Measurements from ENCODE around the gene CMSS1. TPM values are rescaled to one million over a fixed set of nuclear protein-coding genes. Genes with fewer than 3 reads are reported as not detected.

Gene CMSS1
- total RNA-seq, 2 donors from 2014 or later: 18.1 to 22.7 TPM

DNA sequence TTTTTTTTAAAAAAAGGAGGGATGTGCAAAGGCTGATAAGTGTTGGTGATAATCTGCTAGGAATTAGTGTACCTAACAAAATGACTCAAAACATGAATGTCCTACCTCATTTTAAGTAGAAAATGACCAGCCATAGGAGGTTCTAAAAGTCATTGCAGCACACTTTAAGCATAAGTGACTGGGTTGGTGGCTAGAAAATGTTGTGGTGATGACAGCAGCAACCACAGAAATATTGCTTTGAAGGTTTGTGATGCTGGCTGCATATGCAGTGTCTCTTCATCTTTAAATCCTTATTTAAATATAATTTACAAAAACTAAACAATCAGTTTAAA, 55.2 kb downstream of the CMSS1 start:
- TF ChIP-seq, protein P1, sequence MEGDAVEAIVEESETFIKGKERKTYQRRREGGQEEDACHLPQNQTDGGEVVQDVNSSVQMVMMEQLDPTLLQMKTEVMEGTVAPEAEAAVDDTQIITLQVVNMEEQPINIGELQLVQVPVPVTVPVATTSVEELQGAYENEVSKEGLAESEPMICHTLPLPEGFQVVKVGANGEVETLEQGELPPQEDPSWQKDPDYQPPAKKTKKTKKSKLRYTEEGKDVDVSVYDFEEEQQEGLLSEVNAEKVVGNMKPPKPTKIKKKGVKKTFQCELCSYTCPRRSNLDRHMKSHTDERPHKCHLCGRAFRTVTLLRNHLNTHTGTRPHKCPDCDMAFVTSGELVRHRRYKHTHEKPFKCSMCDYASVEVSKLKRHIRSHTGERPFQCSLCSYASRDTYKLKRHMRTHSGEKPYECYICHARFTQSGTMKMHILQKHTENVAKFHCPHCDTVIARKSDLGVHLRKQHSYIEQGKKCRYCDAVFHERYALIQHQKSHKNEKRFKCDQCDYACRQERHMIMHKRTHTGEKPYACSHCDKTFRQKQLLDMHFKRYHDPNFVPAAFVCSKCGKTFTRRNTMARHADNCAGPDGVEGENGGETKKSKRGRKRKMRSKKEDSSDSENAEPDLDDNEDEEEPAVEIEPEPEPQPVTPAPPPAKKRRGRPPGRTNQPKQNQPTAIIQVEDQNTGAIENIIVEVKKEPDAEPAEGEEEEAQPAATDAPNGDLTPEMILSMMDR (IDR thresholded peaks at IDR 0.05): no peak
- peak overlapping the region; percentile 98 to 99 for H3K27ac ChIP-seq
- no peaks in the 10 kb centered on the region for H3K9me3 ChIP-seq
- peak overlapping the region; percentile 96 for H3K4me3 ChIP-seq
- H3K4me1 ChIP-seq (ENCODE audit: control insufficient read depth in 1 of 2, low read depth in 2 of 2): peaks cover 16 to 44% of the 10 kb centered on the region in 2 donors
- DNase-seq (ENCODE audit: low spot score) (no peak), ATAC-seq (ENCODE audit: insufficient number of reproducible peaks, low FRiP score, low read depth) (no peak)
- H3K27me3 ChIP-seq (replicated peaks; ENCODE audit: insufficient read depth): no peaks in the 10 kb centered on the region
- H3K36me3 ChIP-seq: no peaks in the 10 kb centered on the region

- DNase-seq (ENCODE audit: low spot score): no peak
- TF ChIP-seq, protein P1 (IDR thresholded peaks at IDR 0.05): no peak
- Histone ChIP-seq H3K9me3 (no peaks in the 10 kb centered on the region), H3K27me3 (replicated peaks; ENCODE audit: insufficient read depth) (no peaks in the 10 kb centered on the region), H3K36me3 (no peaks in the 10 kb centered on the region), H3K4me3 (peak overlapping the region; percentile 96), H3K27ac (peak overlapping the region; percentile 98 to 99), H3K4me1 (ENCODE audit: control insufficient read depth in 1 of 2, low read depth in 2 of 2) (peaks cover 11 to 40% of the 10 kb centered on the region in 2 donors)
- ATAC-seq (ENCODE audit: insufficient number of reproducible peaks, low FRiP score, low read depth): no peak
These were observed 55.8 kb downstream of the CMSS1 start for GRCh38 chr3:99873269-99874102.

GRCh38 chr3:99874237-99875002, 56.8 kb downstream of the CMSS1 start:
- Histone ChIP-seq H3K4me1 (ENCODE audit: control insufficient read depth in 1 of 2, low read depth in 2 of 2) (peaks cover 5 to 31% of the 10 kb centered on the region in 2 donors), H3K27me3 (replicated peaks; ENCODE audit: insufficient read depth) (no peaks in the 10 kb centered on the region), H3K9me3 (no peaks in the 10 kb centered on the region), H3K4me3 (peak overlapping the region; percentile 96), H3K27ac (peak overlapping the region; percentile 98 to 99), H3K36me3 (no peaks in the 10 kb centered on the region)
- ATAC-seq (ENCODE audit: insufficient number of reproducible peaks, low FRiP score, low read depth) (no peak), DNase-seq (ENCODE audit: low spot score) (no peak)
- TF ChIP-seq, protein P1 (IDR thresholded peaks at IDR 0.05): no peak

GRCh38 chr3:99875581-99875928, 57.9 kb downstream of the CMSS1 start:
- Histone ChIP-seq H3K27me3 (replicated peaks; ENCODE audit: insufficient read depth) (no peaks in the 10 kb centered on the region), H3K4me3 (peak overlapping the region; percentile 96), H3K27ac (peak overlapping the region; percentile 98 to 99), H3K4me1 (ENCODE audit: control insufficient read depth in 1 of 2, low read depth in 2 of 2) (peaks cover 0 to 28% of the 10 kb centered on the region in 2 donors), H3K36me3 (no peaks in the 10 kb centered on the region), H3K9me3 (no peaks in the 10 kb centered on the region)
- no peak for DNase-seq (ENCODE audit: low spot score)
- TF ChIP-seq, protein P1 (IDR thresholded peaks at IDR 0.05): no peak
- no peak for ATAC-seq (ENCODE audit: insufficient number of reproducible peaks, low FRiP score, low read depth)
